Neural cell (in vitro differentiated cells): ENCODE results near the gene SPDYE4. TPM values are rescaled to one million over a fixed set of nuclear protein-coding genes. Genes with fewer than 3 reads are reported as not detected.

ENCODE experiments used
- H2AFZ ChIP-seq: fragments of 200-600, 300-800 bp; sonication (generic), shearing (Covaris generic); 2 replicates; pipeline ENCODE4 v1.6.0; 2014; ENCODE audit warnings: low read depth, mild to moderate bottlenecking, antibody characterized with exemption, low read length, moderate library complexity
- H3F3A ChIP-seq: fragments of 200-600 bp; shearing (Covaris generic); 2 replicates; pipeline ENCODE4 v1.6.1; 2016; ENCODE audit warnings: mild to moderate bottlenecking, moderate library complexity, mixed read lengths, antibody characterized with exemption, low read length; ENCODE audit not compliant: insufficient read depth, poor library complexity, severe bottlenecking
- H3K27ac ChIP-seq: fragments of 200-600, 300-800 bp; sonication (generic), shearing (Covaris generic); 2 replicates; pipeline ENCODE4 v1.5.1; 2014; ENCODE audit warnings: mild to moderate bottlenecking, low read length, moderate library complexity
- H3K27me3 ChIP-seq: fragments of 300-800, 200-600 bp; sonication (generic), shearing (Covaris generic); 2 replicates; pipeline ENCODE4 v1.6.0; 2014; ENCODE audit warnings: mild to moderate bottlenecking, low read depth, low read length, moderate library complexity; ENCODE audit not compliant: insufficient read depth
- H3K36me3 ChIP-seq: fragments of 300-800, 200-600 bp; sonication (generic), shearing (Covaris generic); 2 replicates; pipeline ENCODE4 v1.5.1; 2014; ENCODE audit warnings: mild to moderate bottlenecking, antibody characterized with exemption, low read length, moderate library complexity; ENCODE audit not compliant: insufficient read depth
- H3K4me2 ChIP-seq: fragments of 300-800, 200-600 bp; sonication (generic), shearing (Covaris generic); 2 replicates; pipeline ENCODE4 v1.6.0; 2014; ENCODE audit warnings: mild to moderate bottlenecking, low read length
- H3K4me3 ChIP-seq: fragments of 300-800, 200-600 bp; sonication (generic), shearing (Covaris generic); 2 replicates; pipeline ENCODE4 v1.5.1; 2014; ENCODE audit warnings: mild to moderate bottlenecking, low read length, moderate library complexity
- H3K79me2 ChIP-seq: fragments of 200-600 bp; shearing (Covaris generic); replicated peaks from 2 replicates; pipeline ENCODE4 v1.6.0; 2014; ENCODE audit warnings: mild to moderate bottlenecking, low read length, moderate library complexity; ENCODE audit not compliant: insufficient read depth
- H3K9ac ChIP-seq: fragments of 300-800, 200-600 bp; sonication (generic), shearing (Covaris generic); 2 replicates; pipeline ENCODE4 v1.6.1; 2016; ENCODE audit warnings: mild to moderate bottlenecking, low read length, mixed read lengths
- H3K9me2 ChIP-seq: fragments of 200-600 bp; shearing (Covaris generic); 2 replicates; pipeline ENCODE4 v1.6.1; 2016; ENCODE audit warnings: mild to moderate bottlenecking, low read length, mixed read lengths; ENCODE audit not compliant: insufficient read depth
- H3K9me3 ChIP-seq: fragments of 200-600, 300-800 bp; sonication (generic), shearing (Covaris generic); 2 replicates; pipeline ENCODE4 v1.6.1; 2016; ENCODE audit warnings: mild to moderate bottlenecking, mixed run types, low read length, moderate library complexity, mixed read lengths
- H4K20me1 ChIP-seq: fragments of 200-600 bp; shearing (Covaris generic); 2 replicates; pipeline ENCODE4 v1.6.1; 2016; ENCODE audit warnings: mild to moderate bottlenecking, mixed run types; ENCODE audit not compliant: insufficient read depth
- EP300 ChIP-seq: fragments of 450-650 bp; conservative IDR thresholded peaks from 2 replicates; pipeline ENCODE4 v1.6.1; 2014; ENCODE audit warnings: antibody characterized with exemption, mild to moderate bottlenecking, moderate library complexity; ENCODE audit not compliant: poor library complexity, severe bottlenecking
- EZH2 ChIP-seq: fragments of 200-600, 300-800 bp; shearing (Covaris generic), sonication (generic); IDR thresholded peaks from 2 replicates; pipeline ENCODE4 v1.6.1; 2014; ENCODE audit warnings: antibody characterized with exemption, low read length, borderline replicate concordance, mild to moderate bottlenecking; ENCODE audit not compliant: insufficient read depth, poor library complexity, severe bottlenecking
- MXI1 ChIP-seq: fragments of 450-650 bp; conservative IDR thresholded peaks from 2 replicates; pipeline ENCODE4 v1.6.1; 2014; ENCODE audit warnings: antibody characterized with exemption, mild to moderate bottlenecking; ENCODE audit not compliant: poor library complexity, severe bottlenecking
- POLR2AphosphoS5 ChIP-seq: IDR thresholded peaks from 2 replicates; pipeline ENCODE4 v1.6.1; 2012
- RAD21 ChIP-seq: fragments of 450-650 bp; conservative IDR thresholded peaks from 2 replicates; pipeline ENCODE4 v1.6.1; 2014; ENCODE audit warnings: antibody characterized with exemption, mild to moderate bottlenecking, moderate library complexity
- SMC3 ChIP-seq: fragments of 450-650 bp; conservative IDR thresholded peaks from 2 replicates; pipeline ENCODE4 v1.6.1; 2014; ENCODE audit warnings: antibody characterized with exemption, mild to moderate bottlenecking, moderate library complexity; ENCODE audit not compliant: poor library complexity
- TAF1 ChIP-seq: IDR thresholded peaks from 2 replicates; pipeline ENCODE4 v1.6.1; 2012; ENCODE audit warnings: low read depth
- polyA plus RNA-seq: library from polyadenylated mRNA; depleted of rRNA; stranded (reverse); fragments of >200 nt; gene quantifications from 2 replicates; pipeline ENCODE4 v1.2.3, GENCODE V29; 2014
- TF ChIP-seq, protein P1 (sequence below): fragments of 450-650 bp; IDR thresholded peaks from 2 replicates; pipeline ENCODE4 v1.5.1; 2014; ENCODE audit warnings: antibody characterized with exemption, mild to moderate bottlenecking, moderate library complexity; ENCODE audit not compliant: poor library complexity, severe bottlenecking
- TF ChIP-seq, protein P2 (sequence below): IDR thresholded peaks from 2 replicates; pipeline ENCODE4 v1.6.1; 2012; ENCODE audit warnings: borderline replicate concordance

The SPDYE4 gene
- polyA plus RNA-seq, 1 donor from 2014 or later = not detected

DNA sequence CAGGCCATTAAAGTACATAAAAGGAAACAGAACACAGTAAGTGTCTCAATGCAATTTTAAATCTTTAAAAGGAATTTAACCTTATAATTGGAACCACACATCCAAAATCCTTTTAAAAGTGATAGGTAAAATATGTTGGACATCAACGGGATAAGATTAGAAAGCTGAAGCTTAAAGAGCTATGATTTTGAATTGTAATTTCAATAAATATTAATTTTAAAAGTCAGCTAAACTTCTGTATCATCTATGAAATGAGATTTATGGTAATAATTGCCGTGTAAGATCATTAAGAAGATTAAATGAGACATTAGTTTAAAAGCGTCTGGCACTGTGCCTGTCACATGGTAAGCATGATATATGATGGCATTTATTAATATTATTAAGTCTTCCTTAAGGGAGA lies 45.0 kb downstream of the SPDYE4 start:
- H3K27me3 ChIP-seq = no peaks in the 10 kb centered on the region

DNA sequence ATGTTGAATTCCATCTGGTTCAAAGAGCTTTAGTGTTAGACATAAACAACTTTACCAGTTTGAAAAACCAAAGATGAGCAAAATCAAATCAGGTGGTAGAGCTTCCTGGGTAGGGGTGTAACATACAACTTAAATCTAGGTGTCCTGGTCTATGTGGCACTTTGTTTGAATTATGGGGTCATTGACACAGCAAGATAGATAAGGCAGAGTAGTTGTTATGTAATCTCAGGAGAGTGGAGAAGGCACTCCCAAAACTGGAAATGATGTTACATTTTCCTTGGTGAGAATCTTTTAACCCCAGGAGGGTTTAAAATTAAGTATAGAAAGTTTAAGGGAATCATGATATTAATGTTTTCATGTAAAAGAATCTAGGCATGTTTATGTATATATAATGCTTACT lies 45.6 kb downstream of the SPDYE4 start:
- Histone ChIP-seq H3K4me2 (no peak overlapping the region), H3K79me2 (no peaks in the 10 kb centered on the region), H3K9me2 (no peaks in the 10 kb centered on the region), H3K9me3 (no peaks in the 10 kb centered on the region), H2AFZ (no peak overlapping the region), H3K36me3 (no peaks in the 10 kb centered on the region), H3K4me3 (no peak overlapping the region), H3F3A (no peaks in the 10 kb centered on the region), H3K9ac (no peak overlapping the region), H4K20me1 (no peaks in the 10 kb centered on the region), H3K27me3 (no peaks in the 10 kb centered on the region), H3K27ac (no peak overlapping the region)
- TF ChIP-seq SMC3 = no peak
- TF ChIP-seq TAF1 = no peak
- TF ChIP-seq POLR2AphosphoS5 = no peak
- TF ChIP-seq MXI1 = no peak
- TF ChIP-seq, protein P1, sequence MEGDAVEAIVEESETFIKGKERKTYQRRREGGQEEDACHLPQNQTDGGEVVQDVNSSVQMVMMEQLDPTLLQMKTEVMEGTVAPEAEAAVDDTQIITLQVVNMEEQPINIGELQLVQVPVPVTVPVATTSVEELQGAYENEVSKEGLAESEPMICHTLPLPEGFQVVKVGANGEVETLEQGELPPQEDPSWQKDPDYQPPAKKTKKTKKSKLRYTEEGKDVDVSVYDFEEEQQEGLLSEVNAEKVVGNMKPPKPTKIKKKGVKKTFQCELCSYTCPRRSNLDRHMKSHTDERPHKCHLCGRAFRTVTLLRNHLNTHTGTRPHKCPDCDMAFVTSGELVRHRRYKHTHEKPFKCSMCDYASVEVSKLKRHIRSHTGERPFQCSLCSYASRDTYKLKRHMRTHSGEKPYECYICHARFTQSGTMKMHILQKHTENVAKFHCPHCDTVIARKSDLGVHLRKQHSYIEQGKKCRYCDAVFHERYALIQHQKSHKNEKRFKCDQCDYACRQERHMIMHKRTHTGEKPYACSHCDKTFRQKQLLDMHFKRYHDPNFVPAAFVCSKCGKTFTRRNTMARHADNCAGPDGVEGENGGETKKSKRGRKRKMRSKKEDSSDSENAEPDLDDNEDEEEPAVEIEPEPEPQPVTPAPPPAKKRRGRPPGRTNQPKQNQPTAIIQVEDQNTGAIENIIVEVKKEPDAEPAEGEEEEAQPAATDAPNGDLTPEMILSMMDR = no peak
- no peak for TF ChIP-seq RAD21
- no peak for TF ChIP-seq EP300
- TF ChIP-seq EZH2 = no peak
- TF ChIP-seq, protein P2, sequence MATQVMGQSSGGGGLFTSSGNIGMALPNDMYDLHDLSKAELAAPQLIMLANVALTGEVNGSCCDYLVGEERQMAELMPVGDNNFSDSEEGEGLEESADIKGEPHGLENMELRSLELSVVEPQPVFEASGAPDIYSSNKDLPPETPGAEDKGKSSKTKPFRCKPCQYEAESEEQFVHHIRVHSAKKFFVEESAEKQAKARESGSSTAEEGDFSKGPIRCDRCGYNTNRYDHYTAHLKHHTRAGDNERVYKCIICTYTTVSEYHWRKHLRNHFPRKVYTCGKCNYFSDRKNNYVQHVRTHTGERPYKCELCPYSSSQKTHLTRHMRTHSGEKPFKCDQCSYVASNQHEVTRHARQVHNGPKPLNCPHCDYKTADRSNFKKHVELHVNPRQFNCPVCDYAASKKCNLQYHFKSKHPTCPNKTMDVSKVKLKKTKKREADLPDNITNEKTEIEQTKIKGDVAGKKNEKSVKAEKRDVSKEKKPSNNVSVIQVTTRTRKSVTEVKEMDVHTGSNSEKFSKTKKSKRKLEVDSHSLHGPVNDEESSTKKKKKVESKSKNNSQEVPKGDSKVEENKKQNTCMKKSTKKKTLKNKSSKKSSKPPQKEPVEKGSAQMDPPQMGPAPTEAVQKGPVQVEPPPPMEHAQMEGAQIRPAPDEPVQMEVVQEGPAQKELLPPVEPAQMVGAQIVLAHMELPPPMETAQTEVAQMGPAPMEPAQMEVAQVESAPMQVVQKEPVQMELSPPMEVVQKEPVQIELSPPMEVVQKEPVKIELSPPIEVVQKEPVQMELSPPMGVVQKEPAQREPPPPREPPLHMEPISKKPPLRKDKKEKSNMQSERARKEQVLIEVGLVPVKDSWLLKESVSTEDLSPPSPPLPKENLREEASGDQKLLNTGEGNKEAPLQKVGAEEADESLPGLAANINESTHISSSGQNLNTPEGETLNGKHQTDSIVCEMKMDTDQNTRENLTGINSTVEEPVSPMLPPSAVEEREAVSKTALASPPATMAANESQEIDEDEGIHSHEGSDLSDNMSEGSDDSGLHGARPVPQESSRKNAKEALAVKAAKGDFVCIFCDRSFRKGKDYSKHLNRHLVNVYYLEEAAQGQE = no peak

More for the DNA sequence above, 45.0 kb downstream of the SPDYE4 start:
- H3K9me3 ChIP-seq = no peaks in the 10 kb centered on the region
- H3K4me2 ChIP-seq = no peak overlapping the region
- no peaks in the 10 kb centered on the region for H3F3A ChIP-seq
- no peaks in the 10 kb centered on the region for H3K79me2 ChIP-seq
- TF ChIP-seq EZH2 (no peak), MXI1 (no peak), EP300 (no peak), TAF1 (no peak), POLR2AphosphoS5 (no peak)
- TF ChIP-seq, protein P1 = no peak
- no peak overlapping the region for H2AFZ ChIP-seq
- no peak overlapping the region for H3K9ac ChIP-seq
- H4K20me1 ChIP-seq = no peaks in the 10 kb centered on the region
- H3K27ac ChIP-seq = no peak overlapping the region
- no peaks in the 10 kb centered on the region for H3K9me2 ChIP-seq
- no peak overlapping the region for H3K4me3 ChIP-seq
- H3K36me3 ChIP-seq = no peaks in the 10 kb centered on the region
